ENCODE data around the gene MRGPRE.

The MRGPRE gene

GRCh38 chr11:3226846-3227567 lies 5.2 kb downstream of the MRGPRE start:
- no peak for DNase-seq

DNA sequence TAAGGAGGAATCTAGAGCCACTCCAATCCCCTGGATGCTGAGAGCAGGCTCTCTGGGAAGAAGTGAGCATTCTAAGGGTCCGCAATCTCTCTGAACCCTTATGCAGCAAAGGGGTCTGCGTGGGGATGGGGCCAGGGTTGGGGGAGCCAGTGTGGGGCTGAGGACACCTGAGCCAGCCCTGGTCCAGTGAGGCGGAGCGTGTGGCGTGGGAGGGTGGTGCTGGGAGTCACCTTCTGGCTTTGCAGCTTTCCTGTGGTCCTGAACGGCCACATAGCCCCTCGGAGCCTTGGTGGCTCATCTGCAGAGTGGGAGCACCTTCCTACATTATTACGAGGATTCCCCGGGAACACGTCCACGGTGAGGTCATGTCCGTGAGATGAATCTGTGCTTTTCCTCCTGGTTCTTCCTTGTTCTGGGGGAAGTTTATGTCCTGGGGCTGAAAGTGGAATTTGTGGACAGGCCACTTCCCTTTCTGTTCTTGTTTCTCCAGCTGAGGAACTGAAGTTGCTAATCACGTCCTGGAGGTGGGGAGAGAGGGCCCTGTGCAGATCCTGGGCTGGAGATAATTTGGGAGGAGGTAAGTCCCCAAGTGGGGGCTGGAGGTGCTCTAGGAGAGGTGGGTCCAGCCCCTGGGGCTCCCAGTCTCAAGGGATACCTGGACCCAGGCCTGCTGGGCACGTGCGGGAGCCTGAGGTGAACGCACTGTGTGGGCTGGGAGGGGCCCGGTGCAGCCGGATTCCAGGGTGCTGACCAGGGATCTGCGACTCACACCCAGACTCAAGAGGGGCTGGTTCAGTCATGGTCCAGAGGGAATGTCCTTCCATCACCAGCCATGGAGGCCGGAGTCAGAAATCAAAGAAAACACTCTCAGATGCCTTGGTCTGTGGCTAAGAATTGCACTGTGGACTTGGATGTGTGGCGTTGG lies 6.1 kb downstream of the MRGPRE start:
- no peak for DNase-seq

DNA sequence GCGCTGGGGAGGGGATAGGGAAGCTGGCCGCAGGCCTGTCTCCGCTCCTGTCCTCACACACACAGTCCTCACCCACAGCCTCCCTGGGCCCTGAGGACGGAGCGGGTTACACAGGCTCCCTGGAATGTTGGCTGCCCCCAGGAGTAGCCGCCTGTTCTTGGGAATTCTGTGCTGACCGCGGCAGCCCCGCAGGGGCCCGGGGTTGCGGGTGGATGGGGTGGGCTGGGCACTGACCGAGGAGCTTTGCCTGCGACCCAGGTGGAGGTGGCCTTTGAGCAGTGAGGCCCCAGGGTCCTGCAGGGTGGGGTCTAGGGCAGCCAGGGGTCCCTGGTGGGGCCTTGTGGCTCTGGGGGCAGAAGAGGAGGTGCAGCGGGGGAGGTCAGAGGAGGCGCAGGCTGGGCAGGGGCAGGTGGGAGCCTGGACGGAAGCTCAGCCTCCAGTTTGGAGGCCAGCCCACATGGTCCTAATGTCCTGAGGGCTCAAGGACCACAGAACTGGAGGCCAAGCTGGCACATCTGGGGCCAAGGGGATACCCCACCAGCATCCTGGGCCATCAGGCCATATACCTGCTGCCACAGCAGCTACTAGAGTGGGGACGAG lies 7.0 kb downstream of the MRGPRE start:
- DNase-seq: no peak

DNA sequence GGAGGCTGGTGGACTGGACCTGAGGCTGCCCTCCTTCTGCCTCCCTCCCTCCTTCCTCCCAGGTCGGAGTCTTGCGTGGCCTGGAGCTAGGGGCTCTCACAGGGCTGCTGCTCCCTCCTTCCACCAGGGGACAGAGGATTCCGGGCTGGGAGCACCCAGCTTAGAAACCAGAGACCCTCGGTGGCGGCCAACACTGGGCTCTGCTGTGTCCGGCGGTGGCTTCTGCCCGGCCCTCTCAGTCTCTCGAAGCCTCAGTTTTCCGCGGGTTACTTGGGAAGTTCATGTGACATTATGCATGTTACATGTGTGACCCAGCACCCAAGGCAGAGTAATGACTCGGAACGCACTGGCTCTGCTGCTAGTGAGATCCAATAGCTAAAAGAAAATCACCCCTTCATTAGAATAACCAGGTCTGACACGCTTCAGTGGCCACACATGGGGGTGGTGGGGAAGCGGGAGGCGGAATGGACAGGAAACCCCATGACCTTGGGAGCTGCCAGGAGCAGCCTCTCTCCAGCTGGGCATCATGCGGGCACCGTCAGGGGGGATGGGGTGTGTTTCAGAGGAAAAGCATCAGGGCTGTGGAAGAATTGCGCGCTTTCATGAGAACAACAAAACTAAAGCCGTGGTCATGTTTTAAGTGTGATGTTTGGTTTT lies 7.7 kb downstream of the MRGPRE start:
- no peak for DNase-seq

GRCh38 chr11:3223932-3224381 lies 8.3 kb downstream of the MRGPRE start:
- no peak for DNase-seq

DNA sequence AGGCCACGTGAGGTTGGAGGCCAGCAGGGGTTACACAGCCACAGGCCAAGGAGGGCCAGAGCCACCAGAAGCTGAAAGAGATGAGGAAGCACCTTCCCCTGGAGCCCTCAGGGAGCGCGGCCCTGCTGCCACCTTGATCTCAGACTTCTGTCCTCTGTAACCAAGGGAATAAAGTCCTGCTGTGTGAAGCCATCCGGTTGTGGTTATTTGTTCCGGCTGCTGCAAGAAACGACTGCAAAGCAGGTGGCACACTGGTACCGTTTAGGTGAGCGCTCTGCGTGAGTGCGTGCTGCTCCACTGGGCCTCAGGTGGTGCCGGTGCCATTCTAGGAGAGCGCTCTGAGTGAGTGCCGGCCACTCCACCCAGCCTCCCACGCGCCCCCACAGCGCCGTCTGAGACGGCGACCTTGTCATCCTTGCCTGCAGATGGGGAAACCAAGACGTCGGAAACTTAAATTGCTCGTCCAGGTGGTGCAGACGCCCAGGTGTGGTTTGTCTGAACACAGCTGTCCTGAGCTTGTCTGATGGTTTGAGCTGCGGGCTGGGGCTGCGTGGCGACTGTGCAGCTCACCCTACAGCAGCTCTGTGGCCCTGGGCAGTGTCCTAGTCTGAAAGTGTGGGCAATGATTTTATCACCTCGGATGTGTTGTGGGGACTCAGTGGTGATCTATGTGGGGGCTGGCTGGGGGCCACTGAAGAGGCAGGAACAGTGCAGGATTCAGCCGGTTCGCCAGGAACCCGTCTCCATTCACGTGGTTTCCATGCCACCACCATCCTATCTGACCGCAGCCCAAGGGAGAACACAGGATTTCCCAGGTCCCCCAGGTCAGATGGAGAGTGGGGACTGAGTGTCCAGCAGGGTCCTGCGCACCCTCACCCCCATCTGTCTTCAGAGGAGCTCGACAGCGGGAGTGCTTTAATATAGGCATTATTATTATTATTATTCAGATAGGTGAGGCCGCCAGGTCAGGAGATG lies 9.0 kb downstream of the MRGPRE start:
- DNase-seq: peak; percentile 25

- DNase-seq: no peak
Measured at GRCh38 chr11:3222003-3222855, 10.0 kb downstream of the MRGPRE start.

- DNase-seq: no peak
Measured at GRCh38 chr11:3221408-3222002, 10.7 kb downstream of the MRGPRE start.

DNA sequence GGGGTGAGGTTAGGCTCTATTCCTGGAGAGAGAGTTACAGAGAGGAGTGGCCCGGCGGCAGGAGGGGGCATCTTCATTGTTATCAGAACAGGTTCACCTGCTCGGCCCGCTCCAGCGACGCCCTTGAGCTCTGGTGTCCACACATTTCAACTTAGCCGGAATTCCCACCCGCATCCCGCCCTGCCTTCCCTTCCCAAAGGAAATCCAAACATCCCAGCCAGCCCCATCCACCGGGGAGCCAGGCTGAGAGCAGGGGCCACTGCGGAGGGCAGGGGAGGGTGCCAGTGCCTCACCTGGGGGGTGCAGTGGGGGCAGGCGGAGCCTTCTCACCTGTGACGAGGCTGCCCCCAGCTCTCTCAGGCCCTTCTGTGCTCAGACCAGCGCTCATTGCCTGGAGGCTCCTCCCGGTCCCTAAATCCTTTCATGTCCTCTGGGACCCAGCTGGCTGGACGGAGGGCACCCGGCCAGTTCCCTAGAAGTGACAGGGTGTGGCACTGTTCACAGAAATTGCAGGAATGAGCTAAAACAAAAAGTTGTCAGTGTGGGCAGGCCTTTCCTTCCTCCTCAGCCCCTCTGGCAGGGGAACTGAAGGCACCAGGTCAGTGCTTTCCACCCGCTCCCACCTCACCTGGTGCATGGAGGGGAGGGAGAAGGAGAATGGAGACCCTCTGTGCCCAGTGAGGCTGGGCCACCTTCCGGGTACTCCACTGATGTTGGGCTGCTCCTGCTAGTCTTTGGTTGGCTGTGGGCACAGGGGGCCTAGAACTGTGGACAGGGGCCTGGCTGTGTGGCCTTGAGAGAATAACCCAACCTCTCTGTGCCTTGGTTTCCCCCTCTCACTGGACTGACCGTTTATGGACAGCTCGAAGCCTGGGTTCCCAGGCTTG lies 11.5 kb downstream of the MRGPRE start:
- DNase-seq: no peak

DNA sequence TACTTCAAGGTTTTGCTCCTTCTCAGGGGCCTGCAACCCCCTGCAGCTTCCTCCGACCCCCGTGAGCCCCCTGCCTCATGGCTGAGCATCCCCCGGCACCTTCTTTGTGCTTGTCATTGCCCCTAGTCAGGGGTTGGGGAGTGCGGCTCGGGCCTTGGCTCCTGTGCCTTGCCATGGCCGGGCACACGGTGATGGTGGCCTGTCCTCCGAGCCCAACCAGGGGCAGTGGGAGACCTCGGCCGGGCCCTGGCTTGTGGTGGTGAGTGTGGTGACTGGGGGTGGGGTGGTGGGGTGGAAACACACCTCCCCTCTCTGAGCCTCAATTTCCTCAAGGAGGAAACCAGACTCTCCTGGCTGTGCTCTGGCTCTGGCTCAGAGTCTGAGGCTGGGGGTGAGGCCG lies 12.1 kb downstream of the MRGPRE start:
- no peak for DNase-seq

DNA sequence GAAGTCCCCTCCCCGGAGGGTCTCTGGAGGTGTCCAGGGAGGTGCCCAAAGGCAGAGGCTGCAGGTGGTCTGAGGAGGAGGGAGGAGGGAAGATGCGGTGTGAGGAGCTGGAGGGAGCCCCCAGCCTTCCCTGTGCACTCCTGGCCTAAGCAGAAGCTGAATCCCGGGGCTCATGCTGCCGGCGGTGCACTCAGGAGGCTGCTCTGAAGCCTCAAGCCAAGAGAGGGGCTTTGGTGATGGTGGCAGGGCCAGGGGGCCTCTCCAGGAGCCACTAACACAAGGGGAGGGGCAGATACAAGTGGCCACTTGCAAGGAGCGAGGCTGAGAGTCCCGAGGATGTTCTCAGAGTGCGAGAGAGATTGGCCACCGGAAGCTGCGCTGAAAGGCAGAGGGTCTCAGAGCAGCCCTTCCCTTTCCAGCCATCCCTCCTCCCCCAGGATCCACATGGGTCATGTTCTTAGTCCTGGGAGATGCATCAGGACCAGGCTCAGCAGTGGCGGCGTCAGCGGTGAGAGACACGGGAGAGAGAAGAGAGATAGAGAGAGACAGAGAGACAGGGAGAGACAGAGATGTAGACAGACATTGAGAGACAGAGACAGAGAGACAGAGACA lies 12.8 kb downstream of the MRGPRE start:
- no peak for DNase-seq

DNA sequence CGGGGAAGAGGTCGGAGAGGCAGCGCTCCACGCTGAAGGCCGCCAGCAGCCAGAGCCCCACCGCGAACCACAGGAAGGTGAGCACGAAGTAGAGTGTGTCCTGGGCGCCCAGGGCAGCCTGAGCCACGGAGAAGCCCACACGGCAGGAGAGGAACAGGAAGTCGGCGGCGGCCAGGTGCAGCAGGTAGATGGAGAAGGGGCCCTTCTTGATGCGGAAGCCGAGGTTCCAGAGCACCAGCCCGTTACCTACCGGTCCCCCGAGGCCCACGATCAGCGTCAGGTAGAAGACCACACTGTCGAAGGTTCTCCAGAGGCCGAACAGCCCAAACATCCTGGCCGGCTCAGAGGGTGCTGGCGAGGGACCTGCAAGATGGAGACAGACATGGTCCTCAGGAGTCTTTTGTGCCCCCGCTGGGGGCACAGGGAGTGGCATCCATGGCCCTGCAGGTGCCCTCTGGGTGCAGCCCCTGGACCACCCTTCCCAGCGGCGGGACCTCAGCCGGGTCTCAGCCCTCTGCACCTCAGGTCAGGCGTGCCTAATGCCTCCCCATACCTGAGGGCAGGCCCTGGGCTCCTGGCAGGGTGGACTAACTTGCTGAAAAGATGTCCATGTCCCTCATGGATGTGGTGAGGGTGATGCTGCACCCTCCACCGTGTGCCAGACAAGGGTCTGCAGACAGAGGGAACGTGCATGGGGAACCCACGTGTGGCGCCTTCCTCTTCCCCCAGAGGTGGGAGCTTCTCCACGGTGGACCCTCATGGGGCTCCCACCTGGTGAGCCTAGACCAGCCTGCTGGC lies 13.5 kb downstream of the MRGPRE start, which contains the start of gene MRGPRG:
Gene MRGPRG, minus strand, starts transcription at position 331 of the 798 bp plus-strand sequence. Its CDS starts 0 bp downstream, at position 331.
- DNase-seq: no peak

- DNase-seq: no peak
Measured at GRCh38 chr11:3217818-3218482, 14.3 kb downstream of the MRGPRE start.

GRCh38 chr11:3216027-3216525 lies 16.1 kb downstream of the MRGPRE start:
- DNase-seq: no peak

- DNase-seq: no peak
Measured at GRCh38 chr11:3215346-3216026, 16.7 kb downstream of the MRGPRE start.

- DNase-seq: no peak
Measured at GRCh38 chr11:3214420-3214699, 17.9 kb downstream of the MRGPRE start.

Data from DMS79 treated with DMSO at 0.1 percent for 48 hours (cell line).